ENCODE results near the gene ANKRD33B. TPM values are rescaled to one million over a fixed set of nuclear protein-coding genes. Genes with fewer than 3 reads are reported as not detected.
"Not testable (repeated sequence)": the region's sequence is repeated elsewhere in the genome, so short reads cannot be mapped to it uniquely, and the experiment has no call there.

The ANKRD33B gene
- 6.8 TPM for total RNA-seq
- 4.5 TPM for polyA plus RNA-seq
- long read RNA-seq, donor 1, result 0 reads
- long read RNA-seq, donor 2, result 0 reads
- long read RNA-seq, donor 3, full-length matches to known transcripts, result 3 of 43 reads
- long read RNA-seq, donor 3, partial matches to known transcripts, result 40 of 43 reads
- long read RNA-seq, donor 3, other reads (novel, unspliced or antisense), result 0 of 43 reads
- long read RNA-seq, donor 4, full-length matches to known transcripts, result 1 of 1 reads
- long read RNA-seq, donor 4, partial matches to known transcripts, result 0 of 1 reads
- long read RNA-seq, donor 4, other reads (novel, unspliced or antisense), result 0 of 1 reads
- long read RNA-seq, donor 5, full-length matches to known transcripts, result 1 of 1 reads
- long read RNA-seq, donor 5, partial matches to known transcripts, result 0 of 1 reads
- long read RNA-seq, donor 5, other reads (novel, unspliced or antisense), result 0 of 1 reads
- long read RNA-seq, donor 6, full-length matches to known transcripts, result 2 of 2 reads
- long read RNA-seq, donor 6, partial matches to known transcripts, result 0 of 2 reads
- long read RNA-seq, donor 6, other reads (novel, unspliced or antisense), result 0 of 2 reads
- long read RNA-seq, donor 7, result 0 reads
- long read RNA-seq, donor 8, result 0 reads
- long read RNA-seq, donor 9, full-length matches to known transcripts, result 1 of 1 reads
- long read RNA-seq, donor 9, partial matches to known transcripts, result 0 of 1 reads
- long read RNA-seq, donor 9, other reads (novel, unspliced or antisense), result 0 of 1 reads
- long read RNA-seq, donor 10, full-length matches to known transcripts, result 2 of 2 reads
- long read RNA-seq, donor 10, partial matches to known transcripts, result 0 of 2 reads
- long read RNA-seq, donor 10, other reads (novel, unspliced or antisense), result 0 of 2 reads

GRCh38 chr5:10563945-10564837, at the start of gene ANKRD33B:
Gene ANKRD33B (plus strand): TSS chr5:10564070. CDS start chr5:10564468, 398 bp downstream.
- Histone ChIP-seq H3K4me1 (ENCODE audit: control insufficient read depth in 2 of 2, insufficient read depth in 2 of 2, low read length in 2 of 2) (peaks cover 6 to 23% of the 10 kb centered on the region in 2 donors), H3K27ac (ENCODE audit: low read depth in 1 of 2, low read length in 1 of 2) (peak within 1 kb of the TSS; percentile 32 to 58), H3K9me3 (ENCODE audit: control insufficient read depth in 2 of 2, insufficient read depth in 1 of 2, low read length in 1 of 2) (no peaks in the 10 kb centered on the region), H3K4me3 (ENCODE audit: low read length in 2 of 2) (peak within 1 kb of the TSS; percentile 43 to 76), H3K27me3 (ENCODE audit: control insufficient read depth in 2 of 2, insufficient read depth in 1 of 2, low read length in 1 of 2) (peaks cover 36 to 60% of the 10 kb centered on the region in 2 donors), H3K36me3 (ENCODE audit: control insufficient read depth in 2 of 2, insufficient read depth in 2 of 2, low read length in 1 of 2) (no peaks in the 10 kb centered on the region)
- peak; percentile 30 to 88 (median 65) for DNase-seq (ENCODE audit: low read depth in 6 of 9, low spot score in 9 of 9)
- WGBS, result under 1% methylated on average over 119 of the region's 119 CpGs

GRCh38 chr5:10514572-10514971, 49.3 kb upstream of the ANKRD33B start:
- not testable (repeated sequence) for H3K27ac ChIP-seq (ENCODE audit: low read depth in 1 of 2, low read length in 1 of 2); DNase-seq (ENCODE audit: low read depth in 6 of 9, low spot score in 9 of 9); H3K4me3 ChIP-seq (ENCODE audit: low read length in 2 of 2); H3K36me3 ChIP-seq (ENCODE audit: control insufficient read depth in 2 of 2, insufficient read depth in 2 of 2, low read length in 1 of 2); H3K4me1 ChIP-seq (ENCODE audit: control insufficient read depth in 2 of 2, insufficient read depth in 2 of 2, low read length in 2 of 2); H3K9me3 ChIP-seq (ENCODE audit: control insufficient read depth in 2 of 2, insufficient read depth in 1 of 2, low read length in 1 of 2); H3K27me3 ChIP-seq (ENCODE audit: control insufficient read depth in 2 of 2, insufficient read depth in 1 of 2, low read length in 1 of 2)
- WGBS, result 94% methylated on average over 8 of the region's 8 CpGs

GRCh38 chr5:10515492-10515891, 48.4 kb upstream of the ANKRD33B start:
- H3K4me1 ChIP-seq (ENCODE audit: control insufficient read depth in 2 of 2, insufficient read depth in 2 of 2, low read length in 2 of 2), result no peaks in the 10 kb centered on the region
- H3K27me3 ChIP-seq (ENCODE audit: control insufficient read depth in 2 of 2, insufficient read depth in 1 of 2, low read length in 1 of 2), result no peaks in the 10 kb centered on the region
- H3K9me3 ChIP-seq (ENCODE audit: control insufficient read depth in 2 of 2, insufficient read depth in 1 of 2, low read length in 1 of 2), result no peaks in the 10 kb centered on the region
- H3K27ac ChIP-seq (ENCODE audit: low read depth in 1 of 2, low read length in 1 of 2), result no peak overlapping the region
- DNase-seq (ENCODE audit: low read depth in 6 of 9, low spot score in 9 of 9), result no peak
- no peaks in the 10 kb centered on the region for H3K36me3 ChIP-seq (ENCODE audit: control insufficient read depth in 2 of 2, insufficient read depth in 2 of 2, low read length in 1 of 2)
- H3K4me3 ChIP-seq (ENCODE audit: low read length in 2 of 2), result no peak overlapping the region
- WGBS, result 95% methylated on average over 2 of the region's 2 CpGs

GRCh38 chr5:10518347-10518746, 45.5 kb upstream of the ANKRD33B start:
- H3K36me3 ChIP-seq (ENCODE audit: control insufficient read depth in 2 of 2, insufficient read depth in 2 of 2, low read length in 1 of 2), result no peaks in the 10 kb centered on the region
- 97% methylated on average over 2 of the region's 2 CpGs for WGBS
- peaks cover 0 to 5% of the 10 kb centered on the region in 2 donors for H3K9me3 ChIP-seq (ENCODE audit: control insufficient read depth in 2 of 2, insufficient read depth in 1 of 2, low read length in 1 of 2)
- DNase-seq (ENCODE audit: low read depth in 6 of 9, low spot score in 9 of 9), result no peak
- H3K27me3 ChIP-seq (ENCODE audit: control insufficient read depth in 2 of 2, insufficient read depth in 1 of 2, low read length in 1 of 2), result no peaks in the 10 kb centered on the region
- H3K4me1 ChIP-seq (ENCODE audit: control insufficient read depth in 2 of 2, insufficient read depth in 2 of 2, low read length in 2 of 2), result no peaks in the 10 kb centered on the region
- H3K27ac ChIP-seq (ENCODE audit: low read depth in 1 of 2, low read length in 1 of 2), result no peak overlapping the region
- no peak overlapping the region for H3K4me3 ChIP-seq (ENCODE audit: low read length in 2 of 2)

- Histone ChIP-seq H3K9me3 (ENCODE audit: control insufficient read depth in 2 of 2, insufficient read depth in 1 of 2, low read length in 1 of 2) (peaks cover 0 to 5% of the 10 kb centered on the region in 2 donors), H3K36me3 (ENCODE audit: control insufficient read depth in 2 of 2, insufficient read depth in 2 of 2, low read length in 1 of 2) (no peaks in the 10 kb centered on the region), H3K4me3 (ENCODE audit: low read length in 2 of 2) (no peak overlapping the region), H3K4me1 (ENCODE audit: control insufficient read depth in 2 of 2, insufficient read depth in 2 of 2, low read length in 2 of 2) (no peaks in the 10 kb centered on the region), H3K27me3 (ENCODE audit: control insufficient read depth in 2 of 2, insufficient read depth in 1 of 2, low read length in 1 of 2) (no peaks in the 10 kb centered on the region), H3K27ac (ENCODE audit: low read depth in 1 of 2, low read length in 1 of 2) (no peak overlapping the region)
- no peak for DNase-seq (ENCODE audit: low read depth in 6 of 9, low spot score in 9 of 9)
- WGBS, result 98% methylated on average over 7 of the region's 7 CpGs
Measured at GRCh38 chr5:10519729-10520128, 44.1 kb upstream of the ANKRD33B start.

- no peaks in the 10 kb centered on the region for H3K27me3 ChIP-seq (ENCODE audit: control insufficient read depth in 2 of 2, insufficient read depth in 1 of 2, low read length in 1 of 2)
- no peak for DNase-seq (ENCODE audit: low read depth in 6 of 9, low spot score in 9 of 9)
- H3K36me3 ChIP-seq (ENCODE audit: control insufficient read depth in 2 of 2, insufficient read depth in 2 of 2, low read length in 1 of 2), result no peaks in the 10 kb centered on the region
- no peak overlapping the region for H3K27ac ChIP-seq (ENCODE audit: low read depth in 1 of 2, low read length in 1 of 2)
- peaks cover 0 to 5% of the 10 kb centered on the region in 2 donors for H3K9me3 ChIP-seq (ENCODE audit: control insufficient read depth in 2 of 2, insufficient read depth in 1 of 2, low read length in 1 of 2)
- no peaks in the 10 kb centered on the region for H3K4me1 ChIP-seq (ENCODE audit: control insufficient read depth in 2 of 2, insufficient read depth in 2 of 2, low read length in 2 of 2)
- 98% methylated on average over 4 of the region's 4 CpGs for WGBS
- no peak overlapping the region for H3K4me3 ChIP-seq (ENCODE audit: low read length in 2 of 2)
Measured at GRCh38 chr5:10520706-10521105, 43.2 kb upstream of the ANKRD33B start.

GRCh38 chr5:10521466-10522223, 42.2 kb upstream of the ANKRD33B start:
- no peaks in the 10 kb centered on the region for H3K4me1 ChIP-seq (ENCODE audit: control insufficient read depth in 2 of 2, insufficient read depth in 2 of 2, low read length in 2 of 2)
- no peak for DNase-seq (ENCODE audit: low read depth in 6 of 9, low spot score in 9 of 9)
- no peaks in the 10 kb centered on the region for H3K27me3 ChIP-seq (ENCODE audit: control insufficient read depth in 2 of 2, insufficient read depth in 1 of 2, low read length in 1 of 2)
- no peak overlapping the region for H3K4me3 ChIP-seq (ENCODE audit: low read length in 2 of 2)
- H3K27ac ChIP-seq (ENCODE audit: low read depth in 1 of 2, low read length in 1 of 2), result no peak overlapping the region
- H3K9me3 ChIP-seq (ENCODE audit: control insufficient read depth in 2 of 2, insufficient read depth in 1 of 2, low read length in 1 of 2), result peaks cover 0 to 5% of the 10 kb centered on the region in 2 donors
- WGBS, result 95% methylated on average over 14 of the region's 14 CpGs
- H3K36me3 ChIP-seq (ENCODE audit: control insufficient read depth in 2 of 2, insufficient read depth in 2 of 2, low read length in 1 of 2), result no peaks in the 10 kb centered on the region

GRCh38 chr5:10522224-10522611, 41.7 kb upstream of the ANKRD33B start:
- 97% methylated on average over 4 of the region's 4 CpGs for WGBS
- Histone ChIP-seq H3K27ac (ENCODE audit: low read depth in 1 of 2, low read length in 1 of 2) (no peak overlapping the region), H3K9me3 (ENCODE audit: control insufficient read depth in 2 of 2, insufficient read depth in 1 of 2, low read length in 1 of 2) (peaks cover 0 to 5% of the 10 kb centered on the region in 2 donors), H3K4me1 (ENCODE audit: control insufficient read depth in 2 of 2, insufficient read depth in 2 of 2, low read length in 2 of 2) (no peaks in the 10 kb centered on the region), H3K36me3 (ENCODE audit: control insufficient read depth in 2 of 2, insufficient read depth in 2 of 2, low read length in 1 of 2) (no peaks in the 10 kb centered on the region), H3K27me3 (ENCODE audit: control insufficient read depth in 2 of 2, insufficient read depth in 1 of 2, low read length in 1 of 2) (no peaks in the 10 kb centered on the region), H3K4me3 (ENCODE audit: low read length in 2 of 2) (no peak overlapping the region)
- no peak for DNase-seq (ENCODE audit: low read depth in 6 of 9, low spot score in 9 of 9)
